Measurements from ENCODE around the gene SBNO2.
A peak's percentile ranks its signal among the peaks of the same experiment; 100 is the strongest.

The SBNO2 gene

DNA sequence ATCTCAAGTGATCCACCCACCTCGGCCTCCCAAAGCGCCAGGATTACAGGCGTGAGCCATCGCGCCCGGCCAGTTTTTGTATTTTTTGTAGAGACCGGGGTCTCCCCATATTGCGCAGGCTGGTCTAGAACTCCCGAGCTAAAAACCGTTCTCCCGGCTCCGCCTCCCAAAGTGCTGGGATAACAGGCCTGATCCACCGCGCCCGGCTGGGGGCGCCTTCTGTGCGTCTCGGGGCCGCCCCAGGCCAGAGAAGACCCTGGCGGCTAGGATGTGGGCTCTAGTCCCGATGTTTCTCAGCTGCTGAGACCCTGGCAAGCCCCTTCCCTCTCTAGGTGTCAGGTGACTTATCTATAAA lies 103.5 kb downstream of the SBNO2 start:
- no peak for DNase-seq

DNA sequence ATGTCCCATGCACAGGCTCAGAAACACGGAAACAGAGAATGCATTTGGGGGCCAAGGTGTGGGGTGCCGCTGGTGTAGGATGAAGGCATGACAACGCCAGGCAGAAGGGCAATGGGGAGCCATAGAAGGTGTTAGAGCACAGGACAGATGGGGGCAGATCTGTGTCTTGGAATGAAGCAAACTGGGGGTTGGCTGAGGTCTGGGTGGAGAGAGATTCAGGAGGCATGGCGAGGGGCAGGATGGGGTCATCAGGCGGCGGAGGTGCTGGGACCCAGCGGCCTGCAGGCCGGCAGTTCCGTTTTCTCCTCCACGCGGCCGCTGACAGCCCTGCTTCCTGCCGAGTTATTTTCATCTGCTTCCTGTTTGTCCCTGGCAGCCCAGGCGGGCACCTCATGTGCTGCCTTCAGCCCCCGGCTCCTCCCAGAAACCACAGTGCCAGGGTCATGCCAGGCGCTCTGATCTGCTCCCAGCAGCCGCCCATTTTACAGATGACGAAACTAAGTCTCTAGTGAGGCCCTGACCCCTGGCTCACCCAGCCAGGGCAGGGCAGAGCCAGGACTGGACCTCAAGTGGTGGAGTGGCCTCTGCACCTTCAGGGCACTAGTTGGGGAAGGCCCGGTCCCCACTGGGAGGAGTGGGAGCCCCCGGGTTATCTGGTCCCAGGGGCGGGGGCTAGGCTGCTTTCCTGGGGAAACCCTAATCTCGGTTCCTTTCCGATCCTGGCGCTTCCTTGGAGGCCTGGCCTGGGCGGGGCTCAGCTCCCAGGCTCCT lies 104.9 kb downstream of the SBNO2 start:
- peak; percentile 85 for DNase-seq

GRCh38 chr19:1068009-1069001 lies 105.8 kb downstream of the SBNO2 start:
- peak; percentile 77 for DNase-seq

- no peak for DNase-seq
Measured at GRCh38 chr19:1067341-1067957, 106.6 kb downstream of the SBNO2 start.

DNA sequence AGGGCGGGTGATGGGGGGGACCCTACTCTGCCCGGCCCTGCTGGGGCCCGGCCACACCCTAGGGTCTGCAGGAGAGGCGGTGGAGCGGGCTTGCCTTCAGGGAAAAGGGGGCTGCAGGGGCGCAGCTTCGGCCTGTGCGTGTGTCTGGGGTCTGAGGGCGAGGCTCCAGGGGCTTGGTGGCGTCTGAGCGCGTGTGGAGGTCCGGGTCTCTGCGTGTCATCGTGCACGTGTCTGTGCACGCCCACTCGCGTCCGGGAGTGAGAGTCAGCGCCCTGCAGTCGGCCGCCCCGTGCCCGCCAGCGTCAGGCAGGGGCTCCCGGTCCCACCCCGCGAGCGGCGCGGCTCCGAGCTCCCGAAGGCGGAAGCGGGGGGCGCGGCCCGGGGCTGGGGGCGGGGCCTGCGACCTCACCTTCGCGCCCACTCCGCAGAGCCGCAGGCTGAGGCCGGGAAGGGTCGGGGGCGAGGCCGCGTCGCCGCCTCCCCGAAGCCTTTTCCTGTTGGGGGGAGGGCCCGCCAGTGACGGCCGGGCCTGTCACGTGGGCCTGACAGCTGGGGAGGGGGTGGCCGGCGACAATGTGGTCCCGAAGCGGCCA lies 107.2 kb downstream of the SBNO2 start, which contains the start of gene ARHGAP45:
TSS of gene ARHGAP45 (plus strand) at position 420 of the 593 bp plus-strand sequence. CDS start 239 bp downstream, outside the sequence.
- DNase-seq = peak; percentile 87

DNA sequence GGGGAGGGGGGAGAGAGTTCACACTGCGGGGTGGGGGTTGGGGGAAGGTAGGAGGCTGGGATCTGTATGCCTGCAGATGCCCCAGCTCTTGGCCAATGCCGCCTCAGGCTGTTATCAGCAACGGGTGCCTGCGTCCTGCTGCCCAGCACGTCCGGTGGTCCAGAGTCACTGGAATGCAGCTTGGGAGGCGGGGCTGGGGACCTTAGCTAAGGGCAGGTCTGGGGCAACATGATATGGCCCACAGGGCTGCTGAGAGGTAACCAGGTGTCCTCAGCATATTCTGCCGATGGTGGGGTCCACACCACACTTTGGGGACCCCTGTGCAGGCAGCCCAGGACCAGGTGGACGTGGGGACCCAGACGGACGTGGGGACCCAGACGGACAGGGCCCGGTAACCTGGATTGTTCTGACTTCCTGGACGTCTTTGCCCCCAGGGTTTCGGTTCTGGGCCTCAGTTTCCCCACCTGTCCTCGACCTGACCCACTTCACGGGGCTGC lies 107.8 kb downstream of the SBNO2 start:
- DNase-seq = no peak

DNA sequence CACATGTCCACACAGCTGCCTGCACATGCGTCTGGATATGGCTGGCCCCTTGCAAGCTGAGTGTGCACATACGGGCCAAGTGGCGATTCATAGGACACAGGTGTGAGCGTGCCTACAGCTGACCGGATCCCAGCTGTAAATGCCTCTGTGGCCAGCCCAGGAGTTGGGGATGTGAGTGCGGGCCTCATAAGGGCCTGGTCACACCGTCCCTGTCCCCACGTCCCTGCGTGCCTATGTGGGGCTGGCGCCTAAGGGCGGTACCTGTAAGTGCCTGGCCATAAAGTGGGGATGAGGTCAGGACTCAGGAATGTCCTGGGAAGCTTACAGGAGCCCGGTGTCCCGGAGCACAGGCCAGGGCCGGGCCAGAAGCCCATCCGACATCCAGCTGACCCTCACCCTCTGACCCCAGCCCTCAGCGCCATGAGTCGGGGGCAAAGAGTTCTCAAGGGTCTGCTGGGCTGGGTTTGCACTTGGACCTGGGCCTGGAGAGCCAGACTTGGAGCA lies 108.4 kb downstream of the SBNO2 start:
- DNase-seq = no peak

DNA sequence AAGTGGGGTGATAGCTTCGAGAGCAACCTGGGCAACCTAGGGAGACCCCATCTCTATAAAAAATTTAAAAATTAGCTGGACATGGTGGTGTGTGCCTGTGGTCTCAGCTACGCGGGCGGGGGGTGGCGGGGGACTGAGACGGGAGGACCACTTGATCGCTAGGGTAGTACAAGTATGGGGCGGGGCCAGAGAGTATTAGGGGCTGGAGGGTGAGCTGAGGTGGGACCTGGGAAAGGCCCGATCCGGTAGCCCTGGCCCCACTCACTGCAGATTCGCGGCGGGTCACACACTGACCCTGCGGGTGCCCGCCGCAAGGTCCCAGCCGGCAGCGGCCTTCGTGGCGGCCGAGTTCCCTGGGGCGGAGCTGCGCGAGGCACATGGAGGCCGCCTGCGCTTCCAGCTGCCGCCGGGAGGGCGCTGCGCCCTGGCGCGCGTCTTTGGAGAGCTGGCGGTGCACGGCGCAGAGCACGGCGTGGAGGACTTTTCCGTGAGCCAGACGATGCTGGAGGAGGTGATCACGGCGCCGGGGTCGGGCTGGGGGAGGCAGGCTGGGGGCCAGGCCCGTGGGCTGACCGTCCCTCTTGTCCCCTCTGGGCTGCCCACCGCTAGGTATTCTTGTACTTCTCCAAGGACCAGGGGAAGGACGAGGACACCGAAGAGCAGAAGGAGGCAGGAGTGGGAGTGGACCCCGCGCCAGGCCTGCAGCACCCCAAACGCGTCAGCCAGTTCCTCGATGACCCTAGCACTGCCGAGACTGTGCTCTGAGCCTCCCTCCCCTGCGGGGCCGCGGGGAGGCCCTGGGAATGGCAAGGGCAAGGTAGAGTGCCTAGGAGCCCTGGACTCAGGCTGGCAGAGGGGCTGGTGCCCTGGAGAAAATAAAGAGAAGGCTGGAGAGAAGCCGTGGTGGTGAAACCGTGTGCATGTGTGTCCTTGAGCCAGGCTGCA lies 109.1 kb downstream of the SBNO2 start:
- DNase-seq = peak; percentile 73

DNA sequence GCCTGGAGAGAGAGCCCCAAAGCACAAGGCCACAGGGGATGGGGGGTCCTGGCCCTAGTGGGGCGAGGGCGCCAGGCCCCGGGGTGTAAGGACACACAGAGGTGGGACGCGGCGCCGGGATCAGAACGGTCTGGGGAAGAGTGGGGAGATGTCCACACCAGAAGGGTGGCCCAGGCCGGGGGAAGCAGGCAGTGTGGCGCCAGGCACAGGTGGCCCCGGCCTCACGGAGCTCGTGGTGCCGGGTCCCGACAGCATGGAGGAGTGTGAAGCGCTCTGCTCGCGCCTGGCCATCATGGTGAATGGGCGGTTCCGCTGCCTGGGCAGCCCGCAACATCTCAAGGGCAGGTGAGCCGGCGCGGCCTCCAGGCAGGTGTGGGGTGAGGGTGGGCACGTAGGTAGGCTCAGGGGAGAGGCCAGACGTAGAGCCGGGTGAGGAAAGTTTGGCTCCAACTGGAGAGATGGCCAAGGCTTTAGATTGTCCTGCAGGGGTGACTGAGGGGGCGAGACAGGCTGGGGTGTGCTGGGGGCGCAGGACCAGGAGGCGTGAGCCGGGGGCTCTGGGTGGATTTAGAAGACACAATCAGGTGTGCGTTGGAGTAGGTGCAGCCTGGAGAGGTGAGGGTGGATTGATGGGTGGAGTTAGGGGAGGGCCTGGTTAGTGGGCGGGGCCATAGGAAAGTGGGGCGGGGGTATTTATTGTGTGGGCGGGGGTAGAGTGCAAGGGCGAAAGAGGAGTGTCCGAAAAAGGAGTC lies 110.0 kb downstream of the SBNO2 start:
- DNase-seq = no peak

GRCh38 chr19:1063030-1063908 lies 110.8 kb downstream of the SBNO2 start:
- DNase-seq = peak; percentile 80

DNA sequence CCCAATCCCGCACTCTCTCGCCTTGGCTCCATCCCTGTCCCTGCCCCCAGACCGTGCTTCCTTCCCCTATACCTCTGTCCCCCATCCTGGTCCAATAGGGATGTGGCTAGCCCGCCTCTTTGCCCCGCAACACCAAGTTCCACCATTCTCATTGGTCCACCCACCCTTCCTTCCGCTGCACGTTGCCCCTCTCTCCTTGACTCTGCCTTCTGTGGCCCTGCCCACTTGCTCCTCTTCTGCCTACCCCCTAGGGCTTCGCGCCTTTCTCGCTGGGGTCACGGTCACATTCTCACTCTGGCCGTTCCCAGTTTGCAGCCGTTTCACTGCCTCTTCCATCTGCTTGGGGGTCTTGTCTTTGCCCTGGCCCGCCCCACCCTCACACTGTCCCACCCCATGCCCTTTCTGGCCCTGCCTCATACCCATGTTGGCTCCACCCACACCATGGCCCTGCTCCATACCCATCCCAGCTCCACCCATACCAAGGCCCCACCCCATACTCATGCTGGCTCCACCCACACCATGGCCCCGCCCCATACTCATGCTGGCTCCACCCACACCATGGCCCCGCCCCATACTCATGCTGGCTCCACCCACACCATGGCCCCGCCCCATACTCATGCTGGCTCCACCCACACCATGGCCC lies 111.6 kb downstream of the SBNO2 start:
- no peak for DNase-seq

GRCh38 chr19:1061987-1062386 lies 112.1 kb downstream of the SBNO2 start:
- no peak for DNase-seq

GRCh38 chr19:1060689-1061088 lies 113.4 kb downstream of the SBNO2 start:
- no peak for DNase-seq

GRCh38 chr19:1058112-1058511 lies 116.0 kb downstream of the SBNO2 start:
- DNase-seq = no peak
